Activated CD8-positive, alpha-beta memory T cell treated with anti-CD3 and anti-CD28 coated beads for 1 hour (primary cell): ENCODE data around the gene MCCD1.

Source experiments
- DNase-seq, 2 donors: peaks; one replicate each; pipeline ENCODE4 v3.0.0-alpha.2; 2020; ENCODE audit warnings: low read depth in 1 of 2; ENCODE audit errors: extremely low read depth in 1 of 2

Gene MCCD1

GRCh38 chr6:31541658-31542521 lies 13.1 kb downstream of the MCCD1 start, which contains the start of gene DDX39B:
Gene DDX39B, minus strand, starts transcription at chr6:31542003. Its CDS starts 1,471 bp downstream, at chr6:31540532.
- DNase-seq, result peak; percentile 84 to 89

- no peak for DNase-seq
Observed at GRCh38 chr6:31543639-31544038, 14.9 kb downstream of the MCCD1 start.

- no peak for DNase-seq
Observed at GRCh38 chr6:31544676-31545075, 15.9 kb downstream of the MCCD1 start.

DNA sequence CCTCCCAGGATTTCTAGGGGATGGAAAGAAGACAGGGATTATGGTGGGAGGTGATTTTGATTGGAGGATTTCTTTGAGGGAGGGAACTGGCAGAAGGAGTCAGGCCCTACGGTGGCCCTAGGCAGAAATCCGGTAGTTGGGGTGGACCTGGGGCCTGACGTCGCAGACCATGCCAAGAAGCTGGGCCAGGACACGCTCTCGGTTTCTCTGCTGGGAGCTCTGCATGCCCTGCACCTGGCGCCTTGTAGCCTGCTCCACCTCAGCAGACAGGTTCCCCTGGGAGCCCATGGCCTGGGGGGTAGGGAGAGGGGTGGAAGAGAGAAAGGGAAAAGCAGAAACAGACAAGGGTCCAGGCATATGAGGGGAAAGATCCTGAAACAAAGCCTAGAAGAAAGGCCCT lies 16.5 kb downstream of the MCCD1 start:
- DNase-seq, result no peak

DNA sequence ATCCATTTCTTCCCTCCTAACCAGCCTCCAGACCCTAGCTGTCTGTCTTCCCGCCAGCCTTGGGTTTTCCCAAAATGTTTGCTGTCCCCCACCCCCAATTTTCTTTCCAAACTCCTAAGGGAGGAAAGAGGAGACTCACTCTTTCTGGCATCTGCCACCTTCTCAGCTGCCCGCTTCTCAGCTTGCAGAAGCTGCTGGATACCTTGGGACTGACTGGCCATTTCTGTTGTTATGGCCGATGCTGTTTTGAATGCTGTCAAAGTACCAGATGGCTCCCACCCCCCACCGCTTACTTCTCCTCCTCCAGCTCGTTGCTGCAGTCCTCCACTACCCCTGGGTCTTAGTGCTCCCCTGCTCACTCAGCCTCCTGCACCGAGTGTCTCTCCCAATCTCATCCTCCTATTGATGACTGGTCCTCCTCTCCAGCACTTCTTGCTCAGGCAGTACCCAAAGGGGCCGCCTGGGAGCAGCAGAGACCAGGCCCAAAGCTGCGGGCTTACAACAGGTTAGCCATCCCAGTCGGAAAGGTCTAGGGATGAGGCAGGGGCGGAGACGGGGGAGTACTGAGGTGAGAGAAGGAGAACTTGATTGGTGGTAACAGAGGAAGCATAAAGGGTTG lies 17.7 kb downstream of the MCCD1 start, which contains the start of gene ATP6V1G2:
TSS of gene ATP6V1G2 (minus strand) at position 270 of the 619 bp plus-strand sequence. CDS start at position 221, 49 bp downstream.
- DNase-seq, result peak; percentile 59 to 72

GRCh38 chr6:31546958-31547726 lies 18.4 kb downstream of the MCCD1 start, which contains the start of gene NFKBIL1:
Gene NFKBIL1, plus strand, starts transcription at chr6:31547608. Its CDS starts 87 bp downstream, at chr6:31547695.
- peak; percentile 77 to 81 for DNase-seq

DNA sequence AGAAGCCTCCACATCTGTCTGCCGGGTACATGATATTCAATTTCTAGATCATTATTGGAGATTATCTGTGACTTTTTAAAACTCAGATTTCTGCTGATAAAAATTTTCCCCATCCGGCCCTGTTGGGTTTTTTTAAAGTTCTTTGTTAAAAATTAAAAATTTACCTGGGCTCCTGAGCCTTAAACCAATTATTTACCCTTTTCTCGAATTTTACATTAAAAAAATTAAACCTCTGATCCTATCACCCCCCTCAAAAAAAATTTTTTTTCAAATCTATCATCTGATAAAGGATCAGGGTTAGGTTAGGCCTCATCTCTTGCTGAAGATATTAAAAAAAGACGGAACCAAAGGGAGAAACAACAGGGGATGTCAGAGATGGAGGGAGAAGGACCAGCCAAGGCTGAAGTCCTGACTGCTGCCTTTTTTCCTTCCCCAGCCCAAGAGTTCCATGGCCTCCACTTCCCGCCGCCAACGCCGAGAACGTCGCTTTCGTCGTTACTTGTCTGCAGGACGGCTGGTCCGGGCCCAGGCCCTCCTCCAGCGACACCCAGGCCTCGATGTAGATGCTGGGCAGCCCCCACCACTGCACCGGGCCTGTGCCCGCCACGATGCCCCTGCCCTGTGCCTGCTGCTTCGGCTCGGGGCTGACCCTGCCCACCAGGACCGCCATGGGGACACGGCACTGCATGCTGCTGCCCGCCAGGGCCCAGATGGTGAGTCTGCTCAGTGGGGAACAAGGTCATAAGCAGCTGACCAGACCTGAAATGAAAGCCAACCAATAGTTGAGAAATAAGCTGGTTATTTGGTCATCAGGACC lies 19.2 kb downstream of the MCCD1 start:
- no peak for DNase-seq

DNA sequence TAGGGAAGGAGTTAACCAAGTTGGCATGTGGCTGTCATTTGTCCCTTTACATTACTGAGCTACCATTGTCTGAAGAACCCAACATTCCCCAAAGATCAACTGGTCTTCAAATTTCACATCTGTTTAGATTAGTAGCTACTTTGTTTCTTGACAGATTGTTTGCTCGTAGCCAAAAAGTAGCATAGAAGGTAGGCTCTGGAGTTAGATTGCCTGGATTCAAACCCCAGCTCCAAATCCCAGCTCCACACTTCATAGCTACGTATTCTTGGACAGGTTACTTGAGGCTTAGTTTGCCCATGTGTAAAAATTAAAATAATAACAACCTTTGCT lies 19.7 kb downstream of the MCCD1 start:
- no peak for DNase-seq

DNA sequence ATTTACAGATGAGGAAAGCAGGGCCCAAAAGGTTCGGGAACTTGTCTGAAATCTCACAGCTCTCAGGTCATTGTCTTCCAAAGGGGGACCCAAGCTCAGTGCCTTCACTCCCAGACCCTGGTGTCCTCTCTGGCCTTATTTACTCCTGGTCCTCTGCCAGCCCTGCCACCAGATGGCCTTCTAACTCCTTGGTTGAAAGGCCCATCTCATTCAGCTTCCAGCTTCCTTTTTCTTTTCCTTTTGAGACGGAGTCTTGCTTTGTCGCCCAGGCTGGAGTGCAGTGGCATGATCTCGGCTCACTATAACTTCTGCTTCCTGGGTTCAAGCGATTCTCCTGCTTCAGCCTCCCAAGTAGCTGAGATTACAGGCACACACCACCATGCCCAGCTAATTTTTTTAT lies 22.6 kb downstream of the MCCD1 start:
- peak in 1 of 2 donors; percentile 30 for DNase-seq

GRCh38 chr6:31556307-31556706 lies 27.5 kb downstream of the MCCD1 start:
- no peak for DNase-seq

GRCh38 chr6:31557443-31558317 lies 28.9 kb downstream of the MCCD1 start:
- DNase-seq, result no peak

- DNase-seq, result no peak
Observed at GRCh38 chr6:31558318-31558625, 29.5 kb downstream of the MCCD1 start.

- no peak for DNase-seq
Observed at GRCh38 chr6:31558631-31559500, 30.1 kb downstream of the MCCD1 start.

DNA sequence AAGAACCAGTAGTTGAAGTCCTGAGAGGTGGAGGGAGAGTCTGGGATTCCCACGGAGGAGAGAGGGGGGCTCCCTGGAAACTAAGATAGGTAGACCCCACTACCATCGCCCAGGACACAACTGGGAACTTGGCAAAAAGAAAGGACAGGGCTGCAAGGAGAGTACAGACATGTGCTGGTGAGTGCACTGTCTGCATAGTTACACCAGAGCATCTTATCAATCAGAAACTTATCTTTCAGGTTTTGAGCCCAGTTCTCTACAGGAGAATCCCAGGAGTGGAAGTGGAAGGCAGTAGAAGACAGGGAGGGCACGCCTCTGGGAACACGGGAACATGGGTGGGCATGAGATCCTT lies 30.8 kb downstream of the MCCD1 start:
- DNase-seq, result no peak

- no peak for DNase-seq
Observed at GRCh38 chr6:31559958-31560696, 31.4 kb downstream of the MCCD1 start.

GRCh38 chr6:31560697-31561058 lies 31.9 kb downstream of the MCCD1 start:
- DNase-seq, result no peak

- no peak for DNase-seq
Observed at GRCh38 chr6:31567531-31568370, 39.0 kb downstream of the MCCD1 start.
